SK-MEL-5 (cell line): ENCODE data around the gene TPSG1. TPM values are rescaled to one million over a fixed set of nuclear protein-coding genes. Genes with fewer than 3 reads are reported as not detected.
"Not testable (repeated sequence)": the region's sequence is repeated elsewhere in the genome, so short reads cannot be mapped to it uniquely, and the experiment has no call there.

Experiments
- DNase-seq: peaks from one replicate; pipeline ENCODE4 v3.0.0-alpha.2; 2016; ENCODE audit warnings: low read depth, low spot score
- in situ Hi-C: cut with HindIII; loops from 2 replicates; pipeline ENCODE4 v1.10.0; 2016; ENCODE audit warnings: low sequenced_read_pairs, high pct_unique_total_duplicates, low pct_unique_long_range_greater_than_20kb
- total RNA-seq: library from RNA; depleted of rRNA; stranded (reverse); fragments of >200 nt; shearing (Covaris generic); gene quantifications from 2 replicates; pipeline ENCODE4 v1.2.3, GENCODE V29; 2014

TPSG1 gene
- total RNA-seq, 1 experiment from 2014 or later, result not detected

DNA sequence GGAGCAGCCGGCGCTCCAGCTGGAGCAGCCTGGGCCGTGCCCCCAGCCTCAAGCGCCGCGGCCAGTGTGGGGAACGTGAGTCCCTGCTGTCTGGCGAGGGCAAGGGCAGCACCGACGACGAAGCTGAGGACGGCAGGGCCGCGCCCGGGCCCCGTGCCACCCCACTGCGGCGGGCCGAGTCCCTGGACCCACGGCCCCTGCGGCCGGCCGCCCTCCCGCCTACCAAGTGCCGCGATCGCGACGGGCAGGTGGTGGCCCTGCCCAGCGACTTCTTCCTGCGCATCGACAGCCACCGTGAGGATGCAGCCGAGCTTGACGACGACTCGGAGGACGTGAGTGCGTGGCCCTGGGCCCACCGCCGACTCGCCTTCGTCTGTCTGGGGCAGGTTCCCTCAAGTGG is 16.0 kb downstream of the TPSG1 start:
- in situ Hi-C loops, result no loop called here
- DNase-seq, result no peak

DNA sequence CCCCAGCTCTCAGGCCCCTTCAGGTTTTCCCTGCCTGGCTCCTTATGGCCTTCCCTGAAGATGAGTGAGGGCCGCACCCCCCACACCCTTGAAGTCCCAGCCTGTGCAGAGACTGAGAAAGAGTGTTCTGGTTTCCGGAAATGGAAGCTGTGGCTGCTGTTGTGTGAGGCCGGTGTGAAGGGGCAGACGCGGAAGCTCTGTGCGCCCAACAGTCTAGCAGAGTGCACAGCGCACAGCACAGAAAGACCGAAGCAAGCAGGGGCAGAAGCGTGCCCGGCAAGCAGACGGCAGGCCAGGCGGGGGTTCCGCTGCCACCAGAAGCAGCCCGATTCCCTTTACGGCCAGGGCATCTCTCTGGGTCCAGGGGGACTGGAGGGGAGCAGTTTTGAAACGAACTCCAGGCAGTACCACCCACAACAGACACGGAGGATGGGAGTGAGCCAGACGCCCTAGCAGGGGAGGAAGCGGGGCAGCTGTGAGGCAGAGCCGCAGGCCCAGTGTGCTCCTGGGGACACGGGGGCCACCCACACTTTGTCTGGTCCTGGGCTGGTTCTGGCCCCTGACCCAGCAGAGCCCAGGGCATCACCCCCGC is 16.7 kb downstream of the TPSG1 start:
- in situ Hi-C loops, result no loop called here
- DNase-seq, result no peak

DNA sequence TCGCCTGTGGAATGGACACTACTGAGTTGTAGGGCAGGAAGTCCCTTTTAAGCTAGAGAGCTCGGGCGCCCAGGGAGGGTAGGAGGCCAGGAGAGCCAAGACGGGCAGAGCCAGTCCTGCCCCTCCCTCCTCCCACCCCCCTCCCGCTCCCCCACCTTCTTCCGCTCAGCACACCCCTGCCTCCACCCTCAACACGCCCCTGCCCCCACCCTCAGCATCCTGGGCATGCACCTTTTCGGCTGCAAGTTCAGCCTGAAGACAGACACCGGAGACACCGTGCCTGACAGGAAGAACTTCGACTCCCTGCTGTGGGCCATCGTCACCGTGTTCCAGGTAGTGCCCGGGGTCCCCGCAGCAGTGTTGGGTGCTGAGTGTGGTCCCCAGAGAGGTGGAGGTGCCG is 18.3 kb downstream of the TPSG1 start:
- in situ Hi-C loops, result no loop called here
- DNase-seq, result no peak

DNA sequence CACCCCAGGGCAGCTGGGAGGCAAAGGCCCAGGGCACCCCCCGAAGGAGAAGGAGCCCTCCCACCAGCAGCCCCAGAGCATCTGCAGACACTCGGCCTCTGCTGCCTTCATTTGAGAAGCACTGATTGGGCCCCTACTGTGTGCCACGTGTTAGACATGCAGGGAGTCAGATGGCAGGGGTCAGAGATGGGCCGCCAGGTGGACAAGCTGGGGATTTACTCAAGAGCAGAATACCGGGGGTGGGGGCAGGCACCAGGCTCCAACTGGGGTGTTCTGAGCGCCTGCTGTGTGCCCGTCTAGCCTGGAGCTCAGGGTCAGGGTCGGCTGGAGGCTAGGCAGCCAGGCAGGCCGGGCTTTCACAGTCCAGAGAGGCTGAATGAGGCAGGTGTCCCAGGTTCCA is 18.7 kb downstream of the TPSG1 start:
- in situ Hi-C loops, result no loop called here
- DNase-seq, result no peak

DNA sequence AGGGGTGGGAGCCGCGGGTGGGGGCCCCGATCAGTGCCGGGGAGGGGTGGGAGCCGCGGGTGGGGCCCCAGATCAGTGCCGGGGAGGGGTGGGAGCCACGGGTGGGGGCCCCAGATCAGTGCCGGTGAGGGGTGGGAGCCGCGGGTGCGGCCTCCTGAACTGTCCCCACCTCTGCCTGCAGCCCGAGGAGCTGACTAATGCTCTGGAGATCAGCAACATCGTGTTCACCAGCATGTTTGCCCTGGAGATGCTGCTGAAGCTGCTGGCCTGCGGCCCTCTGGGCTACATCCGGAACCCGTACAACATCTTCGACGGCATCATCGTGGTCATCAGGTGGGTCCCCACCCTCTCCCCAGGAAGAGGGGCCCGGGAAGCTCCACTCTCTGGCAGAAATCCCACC is 20.1 kb downstream of the TPSG1 start:
- in situ Hi-C loops, result no loop called here
- no peak for DNase-seq

DNA sequence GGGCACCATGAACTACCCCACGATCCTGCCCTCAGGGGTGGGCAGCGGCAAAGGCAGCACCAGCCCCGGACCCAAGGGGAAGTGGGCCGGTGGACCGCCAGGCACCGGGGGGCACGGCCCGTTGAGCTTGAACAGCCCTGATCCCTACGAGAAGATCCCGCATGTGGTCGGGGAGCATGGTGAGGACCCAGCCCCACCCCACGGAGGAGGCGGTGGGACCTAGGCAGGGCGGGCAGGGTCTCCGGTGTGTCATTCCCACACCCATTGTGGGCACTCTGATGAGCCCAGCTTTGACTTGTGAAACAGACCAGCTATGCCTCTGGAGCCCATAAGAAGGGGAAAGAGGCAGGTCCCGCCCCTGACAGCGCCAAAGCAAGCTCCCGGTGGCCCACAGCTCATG is 22.8 kb downstream of the TPSG1 start:
- DNase-seq, result no peak
- in situ Hi-C loops, result no loop called here

DNA sequence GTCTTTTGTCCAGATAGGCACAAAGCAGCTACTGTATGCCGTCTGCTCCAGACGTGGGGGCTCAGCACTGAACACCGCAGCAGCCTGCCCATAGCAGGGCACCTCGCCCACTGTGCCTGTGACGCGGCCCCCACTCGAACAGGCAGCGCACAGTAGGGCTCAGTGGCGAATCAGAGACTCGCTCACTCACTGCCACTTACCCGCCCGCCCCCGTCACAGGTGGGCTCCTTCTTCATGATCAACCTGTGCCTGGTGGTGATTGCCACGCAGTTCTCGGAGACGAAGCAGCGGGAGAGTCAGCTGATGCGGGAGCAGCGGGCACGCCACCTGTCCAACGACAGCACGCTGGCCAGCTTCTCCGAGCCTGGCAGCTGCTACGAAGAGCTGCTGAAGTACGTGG is 23.6 kb downstream of the TPSG1 start:
- DNase-seq, result no peak
- in situ Hi-C loops, result no loop called here

DNA sequence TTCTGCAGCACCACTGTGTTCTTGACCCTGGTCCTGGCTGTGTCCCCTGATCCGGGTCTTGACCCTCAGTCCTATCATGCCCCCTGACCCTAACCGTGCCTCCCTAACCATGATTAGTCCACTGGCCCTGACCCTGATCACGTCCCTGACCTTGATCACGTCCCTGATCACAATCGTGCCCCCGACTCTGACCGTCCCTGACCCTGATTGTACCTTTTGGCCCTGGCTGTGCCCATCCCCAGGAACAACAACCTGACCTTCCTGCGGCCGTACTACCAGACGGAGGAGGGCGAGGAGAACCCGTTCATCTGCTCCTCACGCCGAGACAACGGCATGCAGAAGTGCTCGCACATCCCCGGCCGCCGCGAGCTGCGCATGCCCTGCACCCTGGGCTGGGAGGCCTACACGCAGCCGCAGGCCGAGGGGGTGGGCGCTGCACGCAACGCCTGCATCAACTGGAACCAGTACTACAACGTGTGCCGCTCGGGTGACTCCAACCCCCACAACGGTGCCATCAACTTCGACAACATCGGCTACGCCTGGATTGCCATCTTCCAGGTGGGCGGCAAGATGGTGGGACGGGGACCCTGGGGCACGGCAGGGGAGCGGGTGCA is 24.9 kb downstream of the TPSG1 start:
- in situ Hi-C loops, result no loop called here
- no peak for DNase-seq

DNA sequence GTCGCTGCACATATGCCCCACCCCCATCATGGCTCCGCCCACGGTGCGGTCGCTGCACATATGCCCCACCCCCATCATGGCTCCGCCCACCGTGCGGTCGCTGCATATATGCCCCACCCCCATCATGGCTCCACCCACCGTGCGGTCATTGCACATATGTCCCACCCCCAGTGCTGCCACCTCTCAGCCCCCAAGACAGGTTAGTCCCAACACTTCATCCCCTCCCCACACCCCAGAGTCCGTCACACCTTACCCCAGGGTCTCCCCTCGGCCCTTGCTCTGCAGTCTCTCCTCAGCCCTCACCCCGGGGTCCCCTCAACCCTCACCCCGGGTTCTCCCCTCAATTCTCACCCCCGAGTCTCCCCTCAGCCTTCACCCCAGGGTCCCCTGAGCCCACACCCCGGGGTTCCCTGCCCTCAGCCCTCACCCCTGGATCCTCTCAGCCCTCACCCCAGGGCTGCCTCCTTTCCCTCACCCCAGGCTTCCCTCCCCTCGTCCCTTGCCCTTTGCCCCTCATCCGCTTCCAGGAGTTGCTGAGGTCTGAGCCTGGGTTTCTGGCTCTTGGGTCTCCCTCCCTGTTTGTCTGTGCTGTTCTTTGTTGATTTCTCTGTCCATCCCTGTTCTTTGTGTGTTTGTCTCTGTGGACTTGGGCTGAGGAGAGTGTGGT is 25.6 kb downstream of the TPSG1 start:
- peak; percentile 13 for DNase-seq

DNA sequence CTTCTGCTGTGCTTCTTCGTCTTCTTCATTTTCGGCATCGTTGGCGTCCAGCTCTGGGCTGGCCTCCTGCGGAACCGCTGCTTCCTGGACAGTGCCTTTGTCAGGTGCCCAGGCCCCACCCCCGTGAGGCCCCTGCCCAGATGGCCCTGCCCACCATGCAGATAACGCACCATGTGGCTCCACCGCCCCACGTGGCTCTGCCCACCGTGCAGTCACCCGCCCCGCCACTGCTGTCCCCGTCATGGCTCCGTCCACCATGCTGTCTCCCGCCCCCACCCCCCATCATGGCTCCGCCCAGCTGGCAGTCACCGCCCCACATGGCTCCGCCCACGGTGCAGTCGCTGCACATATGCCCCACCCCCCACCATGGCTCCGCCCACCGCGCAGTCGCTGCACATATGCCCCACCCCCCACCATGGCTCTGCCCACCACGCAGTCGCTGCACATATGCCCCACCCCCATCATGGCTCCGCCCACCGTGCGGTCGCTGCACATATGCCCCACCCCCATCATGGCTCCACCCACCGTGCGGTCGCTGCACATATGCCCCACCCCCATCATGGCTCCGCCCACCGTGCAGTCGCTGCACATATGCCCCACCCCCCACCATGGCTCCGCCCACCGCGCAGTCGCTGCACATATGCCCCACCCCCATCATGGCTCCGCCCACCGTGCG is 26.3 kb downstream of the TPSG1 start:
- in situ Hi-C loops, DNase-seq: not testable (repeated sequence)

More for the DNA sequence above, 25.6 kb downstream of the TPSG1 start:
- in situ Hi-C loops, result no loop called here

DNA sequence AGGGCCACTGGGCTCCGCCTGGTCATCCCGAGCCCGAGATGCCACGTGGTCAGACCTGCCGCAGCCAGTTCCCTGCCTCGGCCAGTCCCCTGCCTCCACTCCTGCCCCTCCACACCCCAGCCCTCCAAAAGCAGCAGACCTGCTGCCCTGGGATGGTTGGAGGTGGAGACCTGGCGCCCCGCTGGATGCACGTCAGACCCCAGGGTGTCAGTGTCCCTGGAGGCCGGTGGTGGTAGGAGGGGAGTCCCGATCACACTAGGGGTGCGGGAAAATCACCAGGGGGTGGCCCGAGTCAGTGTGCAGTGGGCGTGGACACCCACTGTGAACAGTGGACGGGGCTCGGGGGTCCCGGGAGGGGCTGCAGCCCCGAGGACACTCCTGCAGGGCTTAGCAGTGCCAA is 26.9 kb downstream of the TPSG1 start:
- in situ Hi-C loops, result no loop called here
- DNase-seq, result no peak

DNA sequence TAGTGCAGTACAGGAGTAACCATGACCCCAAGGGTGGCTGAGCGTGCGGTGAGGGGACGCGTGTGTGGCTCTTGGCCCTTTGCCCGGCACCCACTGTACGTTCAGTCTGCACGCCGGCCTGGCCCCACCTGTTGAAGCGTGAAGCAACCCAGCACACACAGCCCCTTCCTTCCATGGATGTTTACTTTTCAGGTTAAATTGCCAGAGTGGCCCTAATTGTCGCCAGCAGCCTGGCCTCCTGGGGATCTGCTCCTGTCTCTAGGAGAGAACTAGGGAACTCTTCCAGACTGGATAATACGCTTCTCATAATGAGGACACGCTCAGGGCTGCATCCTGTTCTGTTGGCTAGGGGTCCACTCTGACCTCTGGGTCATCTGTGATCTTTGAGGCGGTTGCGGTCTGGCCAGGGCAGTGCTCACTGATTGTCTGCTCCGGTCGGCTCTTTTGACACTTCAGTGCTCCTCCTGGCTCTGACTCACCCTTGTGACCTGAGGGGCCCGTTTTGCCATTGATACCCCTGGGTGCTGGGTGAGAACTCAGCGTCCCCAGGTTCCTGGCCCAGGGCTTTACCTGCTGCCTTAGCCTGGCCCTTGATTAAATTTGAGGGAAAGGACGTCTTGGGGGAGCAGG is 27.7 kb downstream of the TPSG1 start:
- DNase-seq, result no peak
- in situ Hi-C loops, result no loop called here

DNA sequence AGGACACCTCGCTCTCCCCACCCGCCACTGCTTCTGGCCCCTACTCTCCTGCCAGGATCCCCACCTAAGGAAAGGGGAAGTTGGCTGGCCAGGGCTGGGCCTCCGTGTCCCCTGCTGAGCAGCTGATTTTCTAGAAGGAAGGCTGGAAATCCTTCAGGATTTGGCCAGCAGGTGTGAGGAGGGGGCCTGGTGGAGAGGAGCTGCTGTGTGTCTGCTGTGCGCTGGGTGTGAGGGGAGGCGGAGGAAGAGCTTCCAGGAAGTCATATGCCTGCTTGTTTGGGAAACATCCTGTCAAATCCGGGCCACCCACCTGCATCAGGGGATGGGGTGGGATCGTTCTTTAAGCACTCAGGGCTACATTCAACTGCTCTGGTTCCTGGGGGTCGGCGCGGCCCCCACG is 28.6 kb downstream of the TPSG1 start:
- in situ Hi-C loops, result no loop called here
- DNase-seq, result no peak

DNA sequence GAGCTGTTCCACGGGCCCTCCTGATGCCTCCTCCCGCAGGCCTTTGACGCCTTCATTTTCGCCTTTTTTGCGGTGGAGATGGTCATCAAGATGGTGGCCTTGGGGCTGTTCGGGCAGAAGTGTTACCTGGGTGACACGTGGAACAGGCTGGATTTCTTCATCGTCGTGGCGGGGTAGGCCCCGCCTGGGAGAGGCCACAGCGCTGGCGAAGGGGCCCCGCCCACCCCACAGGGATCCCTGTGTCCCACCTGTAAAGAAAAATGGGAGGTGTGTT is 29.7 kb downstream of the TPSG1 start:
- DNase-seq, result no peak
- in situ Hi-C loops, result no loop called here

DNA sequence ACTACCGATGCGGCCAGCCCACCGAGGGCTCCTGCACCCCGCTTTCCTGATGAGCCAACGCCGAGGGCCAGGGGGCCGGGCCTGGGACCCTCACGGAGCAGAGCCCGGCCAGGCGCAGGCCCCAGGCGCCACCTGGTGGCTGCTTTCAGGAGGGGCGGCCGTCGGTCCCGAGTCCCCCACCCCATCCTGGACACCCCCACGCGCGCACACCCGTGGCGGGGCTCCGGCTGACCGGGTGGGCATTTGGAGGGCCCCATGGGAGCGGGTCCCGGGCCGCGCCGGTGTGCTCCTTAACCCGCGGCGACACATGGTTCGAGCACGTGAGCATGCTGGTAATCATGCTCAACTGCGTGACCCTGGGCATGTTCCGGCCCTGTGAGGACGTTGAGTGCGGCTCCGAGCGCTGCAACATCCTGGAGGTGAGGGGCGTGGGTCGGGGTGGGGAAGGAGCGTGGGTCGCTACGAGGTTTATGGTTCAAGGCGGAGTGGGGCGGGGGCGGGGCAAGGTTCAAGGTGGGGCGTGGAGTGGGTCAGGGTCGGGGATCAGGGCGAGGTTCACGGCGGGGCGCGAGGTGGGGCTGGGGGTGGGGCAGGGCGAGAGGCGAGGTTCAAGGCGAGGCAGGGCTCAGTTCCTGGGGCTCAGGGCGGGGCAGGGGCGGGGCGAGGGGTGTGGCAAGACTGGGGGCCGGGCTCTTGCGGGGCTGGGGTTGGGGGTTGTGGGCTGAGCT is 30.2 kb downstream of the TPSG1 start:
- DNase-seq, result no peak
- in situ Hi-C loops, result no loop called here

DNA sequence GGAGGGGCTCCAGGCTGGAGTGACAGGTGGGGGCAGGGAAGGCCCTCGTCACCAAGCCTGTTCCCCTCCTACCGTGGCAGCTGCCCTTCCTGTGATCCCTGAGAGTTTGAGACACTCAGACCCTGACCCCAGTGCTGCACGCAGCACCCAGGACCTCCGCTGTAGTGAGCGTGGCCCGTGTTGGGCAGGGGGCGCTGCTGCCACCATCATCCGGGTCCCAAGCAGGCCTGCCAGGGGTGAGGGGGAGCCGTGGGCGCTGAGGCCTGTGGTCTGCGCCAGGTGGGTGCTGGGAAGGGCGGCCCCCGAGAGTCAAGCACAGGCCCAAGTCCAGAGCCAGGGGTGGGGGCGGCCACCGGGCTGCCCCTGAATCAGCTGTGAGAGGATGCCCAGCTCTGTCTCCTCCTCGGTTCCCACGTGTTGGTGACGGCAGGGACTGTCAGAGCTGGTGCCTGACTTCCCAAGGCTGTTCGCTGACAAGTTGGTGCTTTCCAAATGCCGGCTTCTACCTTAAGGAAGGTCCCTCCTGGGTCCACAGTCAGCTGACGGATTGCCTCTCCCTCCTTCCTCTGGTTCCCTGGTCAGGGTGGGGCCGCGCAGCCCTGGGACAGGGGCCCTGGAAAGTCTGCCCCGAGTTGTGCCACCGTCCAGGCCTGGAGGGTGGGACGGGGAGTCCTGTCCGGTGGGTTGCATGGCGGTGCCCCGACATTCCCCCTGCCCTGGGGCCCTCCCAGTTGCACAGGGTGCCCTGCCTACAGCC is 31.1 kb downstream of the TPSG1 start:
- no peak for DNase-seq
- in situ Hi-C loops, result no loop called here

DNA sequence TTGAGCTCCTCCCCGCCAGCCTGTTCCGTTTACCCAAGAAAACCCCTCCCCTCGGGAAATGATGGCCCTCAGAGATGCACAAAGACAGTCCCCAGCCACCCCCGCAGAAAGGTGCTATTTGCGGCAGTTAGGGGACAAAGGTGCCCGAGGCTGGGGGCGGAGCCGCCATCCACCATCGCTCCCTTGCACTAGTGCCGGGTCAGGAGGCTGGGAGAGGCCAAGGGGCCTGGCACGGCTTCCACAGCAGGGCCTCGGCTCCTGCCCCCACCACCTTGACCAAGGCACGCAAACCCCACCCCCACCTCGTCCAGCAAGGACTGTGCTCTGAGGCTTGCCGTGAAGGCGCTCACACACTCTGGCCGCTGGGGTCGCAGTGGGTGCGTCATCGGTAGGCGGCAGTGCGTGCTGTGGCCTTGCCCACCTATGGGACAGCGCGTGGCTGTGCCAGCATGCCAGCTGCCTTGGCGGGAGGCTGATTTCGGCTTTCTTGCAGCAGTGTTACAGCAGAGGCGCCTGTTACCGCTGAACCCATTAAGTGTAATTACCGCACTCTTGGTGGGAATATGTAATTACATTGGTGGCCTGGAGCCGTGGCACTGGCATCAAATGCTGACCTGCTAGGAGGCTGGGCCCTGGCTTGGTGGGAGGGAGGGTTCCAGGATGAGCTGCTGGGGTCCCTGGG is 31.8 kb downstream of the TPSG1 start:
- no peak for DNase-seq

More for the DNA sequence above, 31.8 kb downstream of the TPSG1 start:
- in situ Hi-C loops, result no loop called here
